AML-193 (cell line): ENCODE results near the gene UBXN6.
A peak's percentile ranks its signal among the peaks of the same experiment; 100 is the strongest.

Experiments used
- DNase-seq, 2 experiments: peaks; one replicate each; lab custom pipeline; 2025; lab: John Stamatoyannopoulos, UW

Gene UBXN6

GRCh38 chr19:4493929-4494690 is 36.5 kb upstream of the UBXN6 start:
- no peak for DNase-seq

- no peak for DNase-seq
These were observed 35.7 kb upstream of the UBXN6 start for GRCh38 chr19:4493104-4493928.

GRCh38 chr19:4492337-4493103 is 34.9 kb upstream of the UBXN6 start:
- no peak for DNase-seq

GRCh38 chr19:4491446-4491845 is 33.9 kb upstream of the UBXN6 start:
- DNase-seq = no peak

- DNase-seq = no peak
These were observed 30.9 kb upstream of the UBXN6 start for GRCh38 chr19:4488496-4488895.

- no peak for DNase-seq
These were observed 30.0 kb upstream of the UBXN6 start for GRCh38 chr19:4487572-4487971.

- DNase-seq = no peak
These were observed 25.8 kb upstream of the UBXN6 start for GRCh38 chr19:4483385-4483784.

GRCh38 chr19:4482721-4483364 is 25.2 kb upstream of the UBXN6 start:
- no peak for DNase-seq

GRCh38 chr19:4477034-4477801 is 19.6 kb upstream of the UBXN6 start:
- no peak for DNase-seq

GRCh38 chr19:4474514-4475022 is 17.0 kb upstream of the UBXN6 start:
- no peak for DNase-seq

GRCh38 chr19:4473763-4474513 is 16.3 kb upstream of the UBXN6 start:
- DNase-seq = no peak

- no peak for DNase-seq
These were observed 15.6 kb upstream of the UBXN6 start for GRCh38 chr19:4473011-4473762.

GRCh38 chr19:4472174-4472974 is 14.8 kb upstream of the UBXN6 start, which contains the start of gene HDGFL2:
Gene HDGFL2, plus strand, starts transcription at chr19:4472297. Its CDS starts 54 bp downstream, at chr19:4472351.
- DNase-seq = no peak

GRCh38 chr19:4471403-4472173 is 14.0 kb upstream of the UBXN6 start:
- peak; percentile 100 for DNase-seq

- DNase-seq = no peak
These were observed 10.2 kb upstream of the UBXN6 start for GRCh38 chr19:4467835-4468234.

- DNase-seq = no peak
These were observed 7.4 kb upstream of the UBXN6 start for GRCh38 chr19:4464815-4465581.
